SK-N-SH treated with all-trans-retinoic acid at 6 μM for 48 hours (cell line): Measurements from ENCODE around the gene NEIL1.

Experiments
- ATAC-seq: fragments of 200-7000 bp; cut with Tn5 transposase; 3 replicates; pipeline ENCODE4 v1.9.1; 2020; ENCODE audit warnings: mild to moderate bottlenecking, moderate library complexity
- ARNTL ChIP-seq: fragments of 450-650 bp; formaldehyde crosslinking; IDR thresholded peaks from 2 replicates; pipeline ENCODE4 v1.5.0; 2020; ENCODE audit warnings: low read depth, mild to moderate bottlenecking, moderate library complexity, borderline replicate concordance
- BACH2 ChIP-seq: fragments of 250-450 bp; sonication (Bioruptor Pico); IDR thresholded peaks from 2 replicates; pipeline ENCODE4 v1.9.0; 2021; ENCODE audit warnings: mild to moderate bottlenecking, borderline replicate concordance
- CSDC2 ChIP-seq: fragments of 250-450 bp; sonication (Bioruptor Pico); IDR thresholded peaks from 2 replicates; pipeline ENCODE4 v1.5.0; 2020; ENCODE audit warnings: mild to moderate bottlenecking, moderate library complexity
- ESRRG ChIP-seq: fragments of 250-450 bp; sonication (Bioruptor Pico); IDR thresholded peaks from 2 replicates; pipeline ENCODE4 v1.6.1; 2021; ENCODE audit warnings: mild to moderate bottlenecking
- GLIS3 ChIP-seq: fragments of 250-450 bp; sonication (Bioruptor Pico); IDR thresholded peaks from 2 replicates; pipeline ENCODE4 v1.5.0; 2020; ENCODE audit warnings: mild to moderate bottlenecking, moderate library complexity
- ISL1 ChIP-seq: fragments of 250-450 bp; sonication (Bioruptor Pico); IDR thresholded peaks from 2 replicates; pipeline ENCODE4 v2.1.2; 2022; ENCODE audit warnings: mild to moderate bottlenecking, moderate library complexity
- OSR1 ChIP-seq: fragments of 250-450 bp; sonication (Bioruptor Pico); IDR thresholded peaks from 2 replicates; pipeline ENCODE4 v1.8.0; 2022; ENCODE audit warnings: moderate library complexity, mild to moderate bottlenecking, inconsistent platforms
- PPARA ChIP-seq: fragments of 250-450 bp; sonication (Bioruptor Pico); IDR thresholded peaks from 2 replicates; pipeline ENCODE4 v1.5.0; 2020; ENCODE audit warnings: mild to moderate bottlenecking, borderline replicate concordance
- RARB ChIP-seq: fragments of 250-450 bp; sonication (Bioruptor Pico); IDR thresholded peaks from 2 replicates; pipeline ENCODE4 v1.8.0; 2021; ENCODE audit warnings: mild to moderate bottlenecking, moderate library complexity
- SNAI2 ChIP-seq: fragments of 250-450 bp; sonication (Bioruptor Pico); IDR thresholded peaks from 2 replicates; pipeline ENCODE4 v1.5.0; 2020; ENCODE audit warnings: mild to moderate bottlenecking, moderate library complexity
- TCF4 ChIP-seq: fragments of 250-450 bp; sonication (Bioruptor Pico); IDR thresholded peaks from 2 replicates; pipeline ENCODE4 v1.8.0; 2021; ENCODE audit warnings: mild to moderate bottlenecking, moderate library complexity, borderline replicate concordance
- TOX ChIP-seq: fragments of 250-450 bp; sonication (Bioruptor Pico); IDR thresholded peaks from 2 replicates; pipeline ENCODE4 v1.8.0; 2021; ENCODE audit warnings: mild to moderate bottlenecking, moderate library complexity, borderline replicate concordance
- TSHZ2 ChIP-seq: fragments of 250-450 bp; sonication (Bioruptor Pico); IDR thresholded peaks from 2 replicates; pipeline ENCODE4 v1.5.0; 2020; ENCODE audit warnings: mild to moderate bottlenecking, moderate library complexity
- ZFP3 ChIP-seq: fragments of 250-450 bp; sonication (Bioruptor Pico); IDR thresholded peaks from 2 replicates; pipeline ENCODE4 v1.5.0; 2020; ENCODE audit warnings: mild to moderate bottlenecking, moderate library complexity
- ZFP30 ChIP-seq: fragments of 450-650 bp; formaldehyde crosslinking; IDR thresholded peaks from 2 replicates; pipeline ENCODE4 v1.5.0; 2022; ENCODE audit warnings: mild to moderate bottlenecking, moderate library complexity
- ZNF565 ChIP-seq: fragments of 450-650 bp; formaldehyde crosslinking; conservative IDR thresholded peaks from 2 replicates; pipeline ENCODE4 v1.5.0; 2020; ENCODE audit warnings: low read depth, mild to moderate bottlenecking, moderate library complexity
- ZNF70 ChIP-seq: fragments of 450-650 bp; formaldehyde crosslinking; IDR thresholded peaks from 2 replicates; pipeline ENCODE4 v1.5.0; 2020; ENCODE audit warnings: mild to moderate bottlenecking, moderate library complexity
- ZNF8 ChIP-seq: fragments of 450-650 bp; formaldehyde crosslinking; IDR thresholded peaks from 2 replicates; pipeline ENCODE4 v1.5.0; 2020; ENCODE audit warnings: mild to moderate bottlenecking, moderate library complexity
- TF ChIP-seq, protein P1 (sequence below): fragments of 250-450 bp; sonication (Bioruptor Pico); IDR thresholded peaks from 2 replicates; pipeline ENCODE4 v1.8.0; 2021; ENCODE audit warnings: low read depth, mild to moderate bottlenecking, moderate library complexity, borderline replicate concordance
- TF ChIP-seq, protein P2 (sequence below): fragments of 250-450 bp; sonication (Bioruptor Pico); IDR thresholded peaks from 2 replicates; pipeline ENCODE4 v1.8.0; 2020; ENCODE audit warnings: mild to moderate bottlenecking, moderate library complexity, borderline replicate concordance
- TF ChIP-seq, protein P3 (sequence below): fragments of 250-450 bp; sonication (Bioruptor Pico); IDR thresholded peaks from 2 replicates; pipeline ENCODE4 v1.5.1; 2020; ENCODE audit warnings: low read depth, mild to moderate bottlenecking, moderate library complexity

NEIL1 gene

DNA sequence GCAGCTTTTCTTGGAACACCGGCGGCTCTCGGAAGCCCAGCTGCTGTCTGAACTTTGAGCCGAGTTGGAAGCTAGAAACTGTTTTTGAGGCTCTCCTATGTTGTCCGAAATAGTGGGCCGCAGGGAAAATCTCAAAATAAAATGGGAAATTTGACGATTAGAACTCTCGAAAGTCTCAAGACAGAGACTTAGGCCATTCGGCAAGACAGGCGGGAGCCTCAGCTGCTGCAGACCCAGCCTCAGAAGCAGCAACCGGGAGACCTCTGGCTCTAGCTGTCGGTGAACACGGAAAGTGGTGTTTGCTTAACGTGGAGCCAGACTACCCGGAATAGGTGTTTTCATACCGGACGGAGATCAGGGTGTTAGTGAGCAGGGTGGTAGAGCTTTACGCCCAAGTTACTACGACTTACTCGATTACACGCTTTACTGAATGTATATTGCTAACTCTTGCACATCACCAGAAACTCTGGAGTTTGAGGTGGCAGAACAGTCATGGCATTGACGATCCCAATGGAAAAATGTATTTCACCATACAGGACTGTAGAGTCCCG is 21.9 kb downstream of the NEIL1 start (continued):
- TF ChIP-seq TSHZ2 (CRISPR knock-in tag): no peak
- no peak for TF ChIP-seq SNAI2 (CRISPR knock-in tag)
- TF ChIP-seq TOX (CRISPR knock-in tag): no peak
- no peak for TF ChIP-seq ZFP3 (CRISPR knock-in tag)
- no peak for TF ChIP-seq ZNF565 (CRISPR knock-in tag)

- ATAC-seq: no peak
- no peak for TF ChIP-seq TOX (CRISPR knock-in tag)
- TF ChIP-seq PPARA (CRISPR knock-in tag): no peak
- TF ChIP-seq ZFP3 (CRISPR knock-in tag): no peak
- TF ChIP-seq OSR1 (CRISPR knock-in tag): no peak
- no peak for TF ChIP-seq RARB (CRISPR knock-in tag)
- no peak for TF ChIP-seq TCF4 (CRISPR knock-in tag)
- TF ChIP-seq ZNF70 (CRISPR knock-in tag): no peak
- no peak for TF ChIP-seq ZNF565 (CRISPR knock-in tag)
Measured at GRCh38 chr15:75369897-75370581, 23.2 kb downstream of the NEIL1 start.

DNA sequence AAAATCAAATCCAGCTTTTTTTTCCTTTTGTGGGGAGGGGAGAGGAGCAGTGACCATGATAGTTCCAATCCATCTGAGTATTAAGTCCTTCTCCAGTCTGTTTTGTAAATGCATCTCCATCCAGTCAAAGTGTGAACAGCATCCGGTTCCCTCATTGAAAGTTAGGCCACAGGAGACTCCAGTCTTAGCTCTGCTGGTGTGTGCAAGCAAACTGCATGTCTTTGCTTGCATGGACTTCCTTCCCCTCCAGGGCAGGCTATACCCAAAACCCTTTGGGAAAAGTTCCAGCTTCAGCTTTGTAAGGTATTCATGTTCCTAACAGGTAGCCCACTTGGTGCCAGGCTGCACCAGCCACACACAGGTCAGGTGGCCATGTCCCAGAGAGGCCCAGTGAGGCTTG is 24.6 kb downstream of the NEIL1 start:
- no peak for ATAC-seq
- TF ChIP-seq ZNF565 (CRISPR knock-in tag) (no peak), ESRRG (no peak), CSDC2 (no peak)

DNA sequence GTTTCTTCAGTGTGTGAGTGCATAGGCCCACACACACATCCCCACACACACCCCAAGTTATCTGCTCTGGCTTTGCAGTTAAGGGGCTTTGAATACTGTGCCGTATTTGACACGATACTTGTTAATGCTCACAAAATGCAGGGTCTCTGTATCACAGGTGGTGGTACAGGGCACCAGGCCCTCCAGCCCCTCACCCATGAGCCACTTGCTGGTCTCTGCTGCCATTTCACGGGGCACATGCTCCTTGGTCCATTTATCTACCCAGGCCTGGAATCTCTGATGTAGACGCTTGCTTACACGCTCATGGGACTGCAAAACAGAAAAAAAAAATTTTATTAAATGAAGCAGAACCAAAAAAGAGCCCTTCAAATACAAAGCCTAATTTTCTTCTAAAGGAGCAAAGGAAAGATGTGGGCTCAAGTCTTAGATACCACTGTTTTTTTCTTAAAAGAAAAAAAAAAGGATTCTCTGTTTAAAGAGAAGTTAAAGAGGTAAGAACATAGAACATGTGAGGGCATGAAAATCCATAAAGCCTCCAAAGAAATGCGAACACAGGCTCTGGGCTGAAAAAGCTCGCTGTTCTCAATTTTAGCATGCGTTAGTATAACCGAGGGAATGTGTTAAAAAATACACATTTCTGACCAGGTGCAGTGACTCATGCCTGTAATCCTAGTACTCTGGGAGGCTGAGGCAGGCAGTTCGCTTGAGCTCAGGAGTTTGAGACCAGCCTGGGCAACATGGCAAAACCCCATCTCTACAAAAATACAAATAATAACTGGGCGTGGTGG is 25.3 kb downstream of the NEIL1 start:
- no peak for TF ChIP-seq BACH2
- TF ChIP-seq ZFP30 (CRISPR knock-in tag): no peak
- no peak for TF ChIP-seq ISL1
- TF ChIP-seq, protein P1, sequence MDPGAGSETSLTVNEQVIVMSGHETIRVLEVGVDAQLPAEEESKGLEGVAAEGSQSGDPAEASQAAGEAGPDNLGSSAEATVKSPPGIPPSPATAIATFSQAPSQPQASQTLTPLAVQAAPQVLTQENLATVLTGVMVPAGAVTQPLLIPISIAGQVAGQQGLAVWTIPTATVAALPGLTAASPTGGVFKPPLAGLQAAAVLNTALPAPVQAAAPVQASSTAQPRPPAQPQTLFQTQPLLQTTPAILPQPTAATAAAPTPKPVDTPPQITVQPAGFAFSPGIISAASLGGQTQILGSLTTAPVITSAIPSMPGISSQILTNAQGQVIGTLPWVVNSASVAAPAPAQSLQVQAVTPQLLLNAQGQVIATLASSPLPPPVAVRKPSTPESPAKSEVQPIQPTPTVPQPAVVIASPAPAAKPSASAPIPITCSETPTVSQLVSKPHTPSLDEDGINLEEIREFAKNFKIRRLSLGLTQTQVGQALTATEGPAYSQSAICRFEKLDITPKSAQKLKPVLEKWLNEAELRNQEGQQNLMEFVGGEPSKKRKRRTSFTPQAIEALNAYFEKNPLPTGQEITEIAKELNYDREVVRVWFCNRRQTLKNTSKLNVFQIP (CRISPR knock-in tag): no peak
- TF ChIP-seq CSDC2: no peak
- TF ChIP-seq ZNF8: no peak
- TF ChIP-seq OSR1 (CRISPR knock-in tag): no peak
- no peak for TF ChIP-seq SNAI2 (CRISPR knock-in tag)
- no peak for TF ChIP-seq GLIS3 (CRISPR knock-in tag)
- no peak for TF ChIP-seq ZNF565 (CRISPR knock-in tag)
- TF ChIP-seq PPARA (CRISPR knock-in tag): no peak
- TF ChIP-seq ESRRG: no peak
- TF ChIP-seq TCF4 (CRISPR knock-in tag): no peak
- TF ChIP-seq ARNTL (CRISPR knock-in tag): no peak
- TF ChIP-seq, protein P2, sequence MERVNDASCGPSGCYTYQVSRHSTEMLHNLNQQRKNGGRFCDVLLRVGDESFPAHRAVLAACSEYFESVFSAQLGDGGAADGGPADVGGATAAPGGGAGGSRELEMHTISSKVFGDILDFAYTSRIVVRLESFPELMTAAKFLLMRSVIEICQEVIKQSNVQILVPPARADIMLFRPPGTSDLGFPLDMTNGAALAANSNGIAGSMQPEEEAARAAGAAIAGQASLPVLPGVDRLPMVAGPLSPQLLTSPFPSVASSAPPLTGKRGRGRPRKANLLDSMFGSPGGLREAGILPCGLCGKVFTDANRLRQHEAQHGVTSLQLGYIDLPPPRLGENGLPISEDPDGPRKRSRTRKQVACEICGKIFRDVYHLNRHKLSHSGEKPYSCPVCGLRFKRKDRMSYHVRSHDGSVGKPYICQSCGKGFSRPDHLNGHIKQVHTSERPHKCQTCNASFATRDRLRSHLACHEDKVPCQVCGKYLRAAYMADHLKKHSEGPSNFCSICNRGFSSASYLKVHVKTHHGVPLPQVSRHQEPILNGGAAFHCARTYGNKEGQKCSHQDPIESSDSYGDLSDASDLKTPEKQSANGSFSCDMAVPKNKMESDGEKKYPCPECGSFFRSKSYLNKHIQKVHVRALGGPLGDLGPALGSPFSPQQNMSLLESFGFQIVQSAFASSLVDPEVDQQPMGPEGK (CRISPR knock-in tag): no peak
- TF ChIP-seq, protein P3, sequence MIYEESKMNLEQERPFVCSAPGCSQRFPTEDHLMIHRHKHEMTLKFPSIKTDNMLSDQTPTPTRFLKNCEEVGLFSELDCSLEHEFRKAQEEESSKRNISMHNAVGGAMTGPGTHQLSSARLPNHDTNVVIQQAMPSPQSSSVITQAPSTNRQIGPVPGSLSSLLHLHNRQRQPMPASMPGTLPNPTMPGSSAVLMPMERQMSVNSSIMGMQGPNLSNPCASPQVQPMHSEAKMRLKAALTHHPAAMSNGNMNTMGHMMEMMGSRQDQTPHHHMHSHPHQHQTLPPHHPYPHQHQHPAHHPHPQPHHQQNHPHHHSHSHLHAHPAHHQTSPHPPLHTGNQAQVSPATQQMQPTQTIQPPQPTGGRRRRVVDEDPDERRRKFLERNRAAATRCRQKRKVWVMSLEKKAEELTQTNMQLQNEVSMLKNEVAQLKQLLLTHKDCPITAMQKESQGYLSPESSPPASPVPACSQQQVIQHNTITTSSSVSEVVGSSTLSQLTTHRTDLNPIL (CRISPR knock-in tag): no peak
- no peak for TF ChIP-seq RARB (CRISPR knock-in tag)
- no peak for TF ChIP-seq TOX (CRISPR knock-in tag)
- TF ChIP-seq, all 23 proteins: peak for 0

More for the DNA sequence above, 25.3 kb downstream of the NEIL1 start:
- no peak for ATAC-seq
